Keratinocyte (primary cell): ENCODE measurements around the gene MAPK9.

Source experiments
- EZH2 ChIP-seq: IDR thresholded peaks from one replicate; pipeline ENCODE4 v1.6.1; 2012; ENCODE audit warnings: inconsistent platforms, mild to moderate bottlenecking, low read length, moderate library complexity
- TF ChIP-seq, protein P1 (sequence below), 3 experiments: IDR thresholded peaks in 1 of 3; conservative IDR thresholded peaks in 1 of 3; optimal IDR thresholded peaks in 1 of 3; 2 replicates in 2 of 3; 3 replicates in 1 of 3; pipeline versions ENCODE3 to v1.5.1; 2011; ENCODE audit warnings: low read length in 3 of 3, mild to moderate bottlenecking in 3 of 3, moderate library complexity in 2 of 3, control low read depth in 1 of 3, inconsistent platforms in 1 of 3; ENCODE audit not compliant: insufficient read depth in 2 of 3; ENCODE audit errors: extremely low read depth in 1 of 3

- TF ChIP-seq, protein P1, sequence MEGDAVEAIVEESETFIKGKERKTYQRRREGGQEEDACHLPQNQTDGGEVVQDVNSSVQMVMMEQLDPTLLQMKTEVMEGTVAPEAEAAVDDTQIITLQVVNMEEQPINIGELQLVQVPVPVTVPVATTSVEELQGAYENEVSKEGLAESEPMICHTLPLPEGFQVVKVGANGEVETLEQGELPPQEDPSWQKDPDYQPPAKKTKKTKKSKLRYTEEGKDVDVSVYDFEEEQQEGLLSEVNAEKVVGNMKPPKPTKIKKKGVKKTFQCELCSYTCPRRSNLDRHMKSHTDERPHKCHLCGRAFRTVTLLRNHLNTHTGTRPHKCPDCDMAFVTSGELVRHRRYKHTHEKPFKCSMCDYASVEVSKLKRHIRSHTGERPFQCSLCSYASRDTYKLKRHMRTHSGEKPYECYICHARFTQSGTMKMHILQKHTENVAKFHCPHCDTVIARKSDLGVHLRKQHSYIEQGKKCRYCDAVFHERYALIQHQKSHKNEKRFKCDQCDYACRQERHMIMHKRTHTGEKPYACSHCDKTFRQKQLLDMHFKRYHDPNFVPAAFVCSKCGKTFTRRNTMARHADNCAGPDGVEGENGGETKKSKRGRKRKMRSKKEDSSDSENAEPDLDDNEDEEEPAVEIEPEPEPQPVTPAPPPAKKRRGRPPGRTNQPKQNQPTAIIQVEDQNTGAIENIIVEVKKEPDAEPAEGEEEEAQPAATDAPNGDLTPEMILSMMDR (optimal IDR thresholded peaks at IDR 0.05 in 1 of 3, IDR thresholded peaks at IDR 0.05 in 1 of 3, conservative IDR thresholded peaks at IDR 0.05 in 1 of 3; ENCODE audit: extremely low read depth in 1 of 3, insufficient read depth in 2 of 3, low read length in 3 of 3), result no peak
- TF ChIP-seq EZH2, result no peak
Observed at GRCh38 chr5:180323160-180323559, 31.3 kb upstream of the MAPK9 start.
